Hematopoietic multipotent progenitor cell treated with erythropoietin and hydrocortisone succinate and interleukin-3 and kit ligand, for 15 days (in vitro differentiated cells): ENCODE data around the gene DACT3.

Experiments
- DNase-seq: peaks from one replicate; pipeline ENCODE4 v3.0.0-alpha.2; 2015; ENCODE audit warnings: low spot score

The DACT3 gene

DNA sequence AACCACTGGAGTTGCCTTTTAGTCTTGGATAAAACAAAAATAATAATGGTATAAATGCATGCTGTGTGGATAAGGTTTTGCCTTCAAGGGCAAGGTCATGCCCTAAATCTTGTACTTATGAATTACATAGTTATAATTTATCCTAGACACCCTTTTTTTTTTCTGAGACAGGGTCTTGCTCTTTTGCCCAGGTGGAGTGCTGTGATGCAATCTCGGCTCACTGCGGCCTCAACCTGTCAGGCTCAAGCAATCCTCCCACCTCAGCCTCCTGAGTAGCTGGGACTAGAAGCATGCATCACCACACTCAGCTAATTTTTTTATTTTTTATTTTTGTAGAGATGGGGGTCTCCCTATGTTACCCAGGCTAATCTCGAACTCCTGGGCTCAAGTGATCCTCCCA is 7.7 kb upstream of the DACT3 start:
- DNase-seq: no peak

DNA sequence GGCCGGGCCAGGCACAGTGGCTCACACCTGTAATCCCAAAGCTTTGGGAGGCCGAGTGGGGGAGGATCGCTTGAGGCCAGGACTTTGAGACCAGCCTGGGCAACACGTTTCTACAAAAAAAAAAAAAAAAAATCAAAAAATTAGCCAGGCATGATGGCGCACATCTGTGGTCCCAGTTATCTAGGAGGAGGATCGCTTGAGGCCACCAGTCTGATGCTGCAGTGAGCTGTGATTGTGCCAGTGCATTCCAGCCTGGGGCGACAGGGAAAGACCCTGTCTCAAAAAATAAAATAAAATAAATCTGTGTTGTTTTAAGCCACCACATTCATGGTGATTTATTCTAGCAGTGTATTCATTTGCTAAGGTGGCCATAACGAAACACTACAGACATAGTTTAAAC is 4.1 kb upstream of the DACT3 start:
- DNase-seq: no peak

DNA sequence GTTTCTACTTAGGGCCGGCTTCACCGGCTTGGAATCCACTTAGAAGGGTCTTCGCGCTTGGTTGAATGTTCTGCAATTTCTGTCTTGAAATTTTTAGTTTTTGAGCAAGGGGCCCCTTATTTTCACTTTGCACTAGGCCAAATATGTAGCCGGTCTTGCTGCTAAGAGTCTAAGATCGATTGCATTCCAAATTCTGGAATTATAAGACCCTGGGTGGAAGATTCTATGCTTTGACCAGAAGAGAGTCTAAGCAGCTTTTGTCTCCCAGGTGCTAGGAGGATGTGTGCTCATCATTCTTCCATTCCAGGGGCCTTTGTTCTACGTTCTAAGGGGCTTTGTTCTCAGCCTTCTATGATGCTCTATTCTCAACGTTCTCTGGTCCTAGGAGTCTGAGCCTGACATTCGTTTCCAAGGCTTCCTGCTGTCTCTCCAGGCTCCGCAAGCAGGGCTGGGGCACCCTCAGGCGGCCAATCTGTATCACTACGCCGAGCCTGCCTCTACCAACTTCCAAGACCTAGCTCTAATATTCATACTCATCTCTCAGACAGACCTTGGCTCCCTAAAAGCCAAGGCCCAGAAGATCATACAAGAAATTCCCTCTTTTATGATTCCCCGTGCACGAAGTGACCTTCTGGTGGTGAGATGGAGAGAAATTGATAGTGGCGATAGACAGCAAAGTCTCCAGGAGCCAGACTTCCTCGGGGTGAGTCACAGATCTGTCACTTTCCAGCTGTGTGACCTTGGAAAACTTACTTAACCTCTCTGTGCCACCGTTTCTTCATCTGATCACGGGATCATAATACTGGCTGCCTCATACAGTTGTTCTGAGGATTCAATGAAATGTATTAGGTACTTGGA is 982 bp upstream of the DACT3 start:
- DNase-seq: peak; percentile 69

DNA sequence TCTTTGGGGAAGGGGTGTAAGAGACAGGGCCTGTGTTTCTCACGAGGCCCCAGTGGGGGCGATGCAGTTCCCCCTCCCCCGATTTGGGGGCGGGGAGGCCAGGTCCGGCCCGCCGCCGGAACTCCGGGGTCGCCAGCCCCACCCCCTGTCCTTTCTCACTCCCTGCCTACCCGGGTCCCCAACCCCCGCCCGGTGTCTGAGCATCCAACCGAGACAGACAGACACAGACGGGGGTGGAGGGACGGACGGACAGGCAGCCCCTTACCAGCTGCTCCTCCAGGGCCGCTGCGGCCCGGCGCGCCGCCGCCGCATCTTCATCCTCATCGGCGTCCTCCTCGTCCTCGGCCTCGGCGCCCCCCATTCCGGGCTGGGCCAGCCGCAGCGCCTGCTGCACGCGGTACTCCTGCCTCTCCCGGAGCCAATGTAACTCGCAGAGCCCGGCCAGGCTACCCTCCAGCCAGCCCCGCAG is 397 bp downstream of the DACT3 start:
- no peak for DNase-seq

- no peak for DNase-seq
These were observed 919 bp downstream of the DACT3 start for GRCh38 chr19:46660008-46660517.

- no peak for DNase-seq
These were observed 1.6 kb downstream of the DACT3 start for GRCh38 chr19:46659151-46660007.

DNA sequence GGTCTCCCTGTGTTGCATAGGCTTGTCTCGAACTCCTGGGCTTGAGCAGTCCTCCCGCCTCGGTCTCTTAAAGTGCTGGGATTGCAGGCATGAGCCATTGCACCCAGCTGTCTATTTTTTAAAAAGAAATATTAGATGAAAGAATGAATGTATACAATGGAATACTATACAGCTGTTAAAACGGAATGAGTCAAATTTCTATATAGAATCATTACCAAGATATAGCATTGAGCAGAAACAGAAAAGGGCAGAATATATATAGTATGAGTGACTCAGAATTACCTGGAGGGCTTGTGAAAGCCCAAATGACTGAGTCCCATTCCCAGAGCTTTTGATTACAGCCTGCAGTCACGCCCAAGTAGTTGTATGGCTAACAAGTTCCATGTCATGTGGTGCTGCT is 4.4 kb downstream of the DACT3 start:
- DNase-seq: no peak

DNA sequence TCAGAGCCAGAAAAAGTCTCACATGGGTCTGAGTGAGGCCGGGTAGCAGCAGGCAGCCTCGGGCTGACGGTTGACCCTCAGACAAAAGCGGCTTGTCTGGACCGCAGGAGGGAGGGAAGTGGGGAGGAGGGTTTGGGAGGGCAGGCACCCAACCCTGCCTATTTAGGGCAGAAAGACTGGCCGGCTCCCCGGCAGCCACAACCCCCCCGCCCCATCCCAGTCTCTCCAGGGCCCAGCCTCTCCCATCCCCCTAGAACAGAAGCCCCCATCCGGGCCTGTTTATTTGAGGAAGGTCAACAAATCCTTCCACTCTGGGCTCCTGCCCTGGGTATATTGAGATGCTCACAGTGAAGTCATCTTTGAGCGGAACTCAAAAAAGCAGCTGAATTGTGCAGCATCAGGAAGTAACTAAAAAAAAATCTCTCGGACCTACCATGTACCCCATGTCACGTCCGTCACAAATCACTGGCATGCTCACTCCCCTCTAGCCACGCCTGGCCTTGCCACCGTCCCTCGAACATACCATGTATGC is 6.3 kb downstream of the DACT3 start:
- DNase-seq: no peak

DNA sequence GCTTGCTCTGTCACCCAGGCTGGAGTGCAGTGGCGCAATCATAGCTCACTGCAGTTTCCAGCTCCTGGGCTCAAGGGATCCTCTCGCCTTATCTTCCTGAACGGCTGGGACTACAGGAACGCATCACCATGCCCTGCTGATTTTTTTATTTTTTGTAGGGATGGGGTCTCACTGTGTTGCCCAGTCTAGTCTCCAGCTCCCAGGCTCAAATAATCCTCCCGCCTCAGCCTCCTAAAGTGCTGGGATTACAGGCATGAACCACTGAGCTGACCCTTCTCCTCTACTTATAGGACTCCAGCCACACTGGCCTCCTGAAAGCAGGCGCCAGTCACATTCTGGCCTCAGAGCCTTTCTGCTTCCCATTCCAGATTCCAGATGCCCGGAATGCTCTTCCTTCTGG is 10.5 kb downstream of the DACT3 start:
- DNase-seq: no peak

DNA sequence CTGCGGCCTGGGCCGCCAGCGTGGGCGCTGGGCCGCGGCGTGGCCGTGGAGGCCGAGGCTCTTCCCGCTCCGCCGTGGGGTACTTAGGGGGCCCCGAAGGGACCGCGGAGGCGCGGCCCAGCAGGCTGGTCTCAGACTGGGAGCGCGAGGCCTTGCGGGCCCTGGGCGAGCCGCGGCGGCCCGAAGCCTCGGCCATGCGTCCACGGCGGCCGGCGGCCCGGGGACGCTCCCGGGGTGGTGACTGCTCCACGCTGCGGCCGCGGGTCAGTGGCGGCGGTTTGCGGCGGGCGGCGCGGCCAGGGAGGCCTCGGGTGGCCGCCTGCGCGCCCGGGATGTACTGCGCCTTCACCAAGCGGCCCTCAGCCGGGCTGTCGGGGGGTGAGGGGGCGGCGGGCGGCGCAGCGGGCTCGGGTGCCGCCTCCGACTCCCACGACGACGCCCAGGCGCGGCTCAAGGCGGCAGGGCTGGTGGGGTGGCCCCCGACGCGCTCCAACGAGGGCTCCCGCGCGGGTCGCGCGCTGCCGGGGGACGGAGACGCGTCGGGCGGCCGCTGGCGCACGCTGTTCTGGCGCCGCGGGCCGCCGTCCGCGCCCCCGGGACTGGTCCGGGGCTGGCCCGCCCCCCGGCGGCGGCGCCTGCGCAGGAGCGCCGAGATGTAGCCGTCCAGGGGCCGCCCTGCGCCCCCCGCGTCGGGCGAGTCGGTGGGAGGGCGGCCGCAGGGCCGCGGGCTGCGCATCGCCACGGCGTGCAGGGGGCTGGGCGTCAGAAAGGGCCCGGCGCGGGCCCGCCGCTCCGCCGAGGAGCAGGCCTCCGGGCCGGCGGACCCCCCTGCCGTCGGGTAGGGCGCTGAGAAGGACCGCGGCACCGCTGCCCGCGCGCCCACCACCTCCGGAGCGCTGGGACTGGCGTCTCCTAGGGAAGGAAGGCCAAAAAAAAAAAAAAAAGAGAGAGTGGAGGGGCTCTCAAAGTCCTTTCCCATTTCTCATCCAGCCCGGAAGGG is 11.7 kb downstream of the DACT3 start:
- no peak for DNase-seq

GRCh38 chr19:46648060-46648960 is 12.7 kb downstream of the DACT3 start:
- DNase-seq: no peak

GRCh38 chr19:46646402-46646801 is 14.6 kb downstream of the DACT3 start:
- no peak for DNase-seq

GRCh38 chr19:46644720-46645119 is 16.3 kb downstream of the DACT3 start:
- no peak for DNase-seq

- DNase-seq: no peak
These were observed 20.3 kb downstream of the DACT3 start for GRCh38 chr19:46640656-46641055.

- no peak for DNase-seq
These were observed 21.4 kb downstream of the DACT3 start for GRCh38 chr19:46639358-46640182.

- DNase-seq: no peak
These were observed 23.8 kb downstream of the DACT3 start for GRCh38 chr19:46637224-46637623.

DNA sequence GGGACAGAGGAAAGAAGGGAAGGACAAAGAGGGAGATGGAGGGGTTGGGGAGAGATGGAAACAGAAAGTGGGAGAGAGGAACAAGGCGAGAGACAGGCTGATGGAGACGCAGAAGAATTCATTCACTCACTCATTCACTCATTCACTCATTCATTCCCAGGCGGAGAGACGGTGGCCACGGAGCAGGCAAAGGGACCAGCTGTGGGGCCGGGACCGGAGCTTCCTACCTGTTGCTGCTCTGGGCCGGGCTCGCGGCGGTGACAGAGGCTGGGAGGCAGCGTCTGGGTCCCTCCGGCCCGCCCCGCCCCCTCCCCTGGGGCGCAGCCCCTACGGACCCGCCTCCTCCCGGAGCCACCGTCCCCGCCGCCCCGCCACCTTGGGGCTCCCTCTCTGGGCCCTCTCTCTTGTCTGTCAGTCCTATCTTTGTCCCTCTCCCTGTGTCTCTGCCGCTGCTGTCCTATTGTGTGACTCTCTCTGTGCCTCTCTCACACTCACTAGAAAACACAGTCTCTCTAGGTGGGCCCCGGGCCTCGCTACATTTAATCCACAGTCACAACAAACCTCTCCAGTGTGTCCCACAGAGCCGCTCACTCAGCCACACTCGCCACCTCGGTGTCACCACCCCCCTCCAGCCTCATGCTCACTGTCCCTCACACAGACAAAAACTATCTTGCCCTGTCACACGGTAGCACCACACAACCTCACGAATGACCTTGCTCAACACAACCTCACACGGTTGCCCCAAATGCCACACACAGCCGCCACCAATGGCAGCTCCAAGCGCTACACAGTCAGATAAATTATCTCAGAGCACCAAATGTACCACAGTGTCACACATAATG is 24.8 kb downstream of the DACT3 start, which contains the start of gene GNG8:
GNG8 (minus strand) TSS at position 283 of the 842 bp plus-strand sequence. CDS start 1,520 bp downstream, outside the sequence.
- no peak for DNase-seq

- DNase-seq: no peak
These were observed 26.2 kb downstream of the DACT3 start for GRCh38 chr19:46634656-46635218.
